IMR-90 (cell line): ENCODE results near the gene SPTBN5. TPM values are rescaled to one million over a fixed set of nuclear protein-coding genes. Genes with fewer than 3 reads are reported as not detected.

Source experiments
- ATAC-seq: fragments of 200-7000 bp; cut with Tn5 transposase; 2 replicates; pipeline ENCODE4 v1.9.1; 2020; ENCODE audit warnings: low read depth, mild to moderate bottlenecking, moderate library complexity
- BruUV-seq: library from RNA; stranded (reverse); fragments of 400-500 nt; replicated peaks from 2 replicates; lab custom pipeline; 2021; lab: Mats Ljungman, UMichigan
- CTCF ChIA-PET: fragments of 300-600 bp; formaldehyde crosslinking; extraction: SDS; loops from one replicate; lab custom pipeline; 2021; ENCODE audit warnings: antibody characterized with exemption; lab: Yijun Ruan, JAX
- POLR2A ChIA-PET: fragments of 300-600 bp; sonication (Branson Sonifier 250); formaldehyde crosslinking; loops from one replicate; lab custom pipeline; 2022; ENCODE audit warnings: antibody characterized with exemption; ENCODE audit not compliant: unreplicated experiment; lab: Charles Lee
- DNase-seq: peaks from one replicate; pipeline ENCODE4 v3.0.0; 2013
- H2AFZ ChIP-seq: replicated peaks from 2 replicates; pipeline ENCODE3; 2013; ENCODE audit warnings: low read length, mild to moderate bottlenecking; ENCODE audit not compliant: poor library complexity
- H2AK5ac ChIP-seq: 2 replicates; pipeline ENCODE4 v1.6.1; 2013; ENCODE audit warnings: low read depth, low read length, inconsistent platforms
- H2AK9ac ChIP-seq: replicated peaks from 2 replicates; pipeline ENCODE3; 2013; ENCODE audit warnings: mild to moderate bottlenecking, low read depth, low read length, moderate library complexity; ENCODE audit not compliant: poor library complexity
- H2BK120ac ChIP-seq: 2 replicates; pipeline ENCODE4 v1.6.1; 2013; ENCODE audit warnings: low read depth, low read length, inconsistent platforms
- H2BK15ac ChIP-seq: 3 replicates; pipeline ENCODE4 v1.6.1; 2013; ENCODE audit warnings: low read depth, low read length, inconsistent platforms
- H2BK20ac ChIP-seq: 2 replicates; pipeline ENCODE4 v1.6.1; 2013; ENCODE audit warnings: low read depth, mild to moderate bottlenecking, inconsistent platforms, low read length, moderate library complexity
- H2BK5ac ChIP-seq: 2 replicates; pipeline ENCODE4 v1.6.1; 2013; ENCODE audit warnings: mild to moderate bottlenecking, low read depth, low read length, inconsistent platforms; ENCODE audit not compliant: poor library complexity, severe bottlenecking
- H3K14ac ChIP-seq: replicated peaks from 2 replicates; pipeline ENCODE4 v1.6.1; 2013; ENCODE audit warnings: low read depth, low read length, inconsistent platforms
- H3K18ac ChIP-seq: 2 replicates; pipeline ENCODE4 v1.6.1; 2013; ENCODE audit warnings: low read depth, low read length, control low read depth
- H3K23ac ChIP-seq: 2 replicates; pipeline ENCODE4 v1.6.1; 2013; ENCODE audit warnings: low read depth, low read length, inconsistent platforms
- H3K27ac ChIP-seq: 2 replicates; pipeline ENCODE4 v1.5.1; 2013; ENCODE audit warnings: mild to moderate bottlenecking, control low read depth, low read length; ENCODE audit not compliant: insufficient read depth
- H3K27me3 ChIP-seq: 2 replicates; pipeline ENCODE4 v1.6.1; 2013; ENCODE audit warnings: low read length; ENCODE audit not compliant: control insufficient read depth, insufficient read depth
- H3K36me3 ChIP-seq: 2 replicates; pipeline ENCODE4 v1.6.1; 2013; ENCODE audit warnings: low read length, mixed read lengths; ENCODE audit not compliant: control insufficient read depth, insufficient read depth
- H3K4ac ChIP-seq: 2 replicates; pipeline ENCODE4 v1.6.1; 2013; ENCODE audit warnings: low read depth, low read length, inconsistent platforms
- H3K4me1 ChIP-seq: 2 replicates; pipeline ENCODE4 v1.6.1; 2013; ENCODE audit warnings: low read length, mixed read lengths; ENCODE audit not compliant: control insufficient read depth, insufficient read depth
- H3K4me2 ChIP-seq: 2 replicates; pipeline ENCODE4 v1.6.1; 2013; ENCODE audit warnings: low read depth, mild to moderate bottlenecking, control low read depth, low read length, moderate library complexity
- H3K4me3 ChIP-seq: 2 replicates; pipeline ENCODE4 v1.5.1; 2013; ENCODE audit warnings: low read depth, mild to moderate bottlenecking, control low read depth, low read length, moderate library complexity; ENCODE audit not compliant: insufficient read depth
- H3K56ac ChIP-seq: 2 replicates; pipeline ENCODE4 v1.6.1; 2013; ENCODE audit warnings: low read length, inconsistent platforms; ENCODE audit not compliant: insufficient read depth; ENCODE audit errors: extremely low read depth
- H3K79me1 ChIP-seq, 2 experiments: 2 replicates each; pipeline ENCODE4 v1.6.1; 2013; ENCODE audit warnings: low read length in 2 of 2, inconsistent platforms in 1 of 2, low read depth in 1 of 2
- H3K9ac ChIP-seq: 2 replicates; pipeline ENCODE4 v1.6.1; 2013; ENCODE audit warnings: low read depth, low read length, control low read depth
- H3K9me1 ChIP-seq: 2 replicates; pipeline ENCODE4 v1.6.1; 2013; ENCODE audit warnings: low read length, inconsistent platforms; ENCODE audit not compliant: insufficient read depth
- H3K9me3 ChIP-seq: 2 replicates; pipeline ENCODE4 v1.6.1; 2013; ENCODE audit warnings: low read length; ENCODE audit not compliant: control insufficient read depth, insufficient read depth
- H4K20me1 ChIP-seq: 2 replicates; pipeline ENCODE4 v1.6.1; 2013; ENCODE audit warnings: low read length, inconsistent platforms; ENCODE audit not compliant: insufficient read depth
- H4K5ac ChIP-seq: 2 replicates; pipeline ENCODE4 v1.6.1; 2013; ENCODE audit warnings: mild to moderate bottlenecking, low read depth, low read length, control low read depth
- H4K8ac ChIP-seq, 2 experiments: 2 replicates each; pipeline ENCODE4 v1.6.1; 2013; ENCODE audit warnings: low read depth in 2 of 2, low read length in 2 of 2, control low read depth in 1 of 2, inconsistent platforms in 1 of 2
- H4K91ac ChIP-seq: 2 replicates; pipeline ENCODE4 v1.6.1; 2013; ENCODE audit warnings: low read depth, low read length, inconsistent platforms; ENCODE audit not compliant: insufficient read depth
- MAZ ChIP-seq: IDR thresholded peaks from 2 replicates; pipeline ENCODE4 v1.6.1; 2012; ENCODE audit warnings: low read depth, mild to moderate bottlenecking, low read length, improper control_type of control experiment, moderate library complexity, borderline replicate concordance
- MXI1 ChIP-seq: IDR thresholded peaks from 2 replicates; pipeline ENCODE4 v1.6.1; 2012; ENCODE audit warnings: low read depth, mild to moderate bottlenecking, low read length, moderate library complexity, borderline replicate concordance
- RFX5 ChIP-seq: IDR thresholded peaks from 2 replicates; pipeline ENCODE4 v1.8.0; 2012; ENCODE audit warnings: low read depth, mild to moderate bottlenecking, low read length, moderate library complexity
- WGBS, 2 experiments: methylation state at CpG; one replicate each; pipeline versions ENCODE4 v1.1.5 to v1.1.7; 2013; ENCODE audit warnings: missing lambda C conversion rate in 2 of 2; ENCODE audit not compliant: insufficient read length in 1 of 2; ENCODE audit errors: extremely low coverage in 2 of 2; 5-methylcytosine and 5-hydroxymethylcytosine counted together
- dilution Hi-C: fragments of 300-500 bp; cut with HindIII; formaldehyde crosslinking; loops from one replicate; pipeline ENCODE4 v1.14.3; 2018; ENCODE audit warnings: low sequenced_read_pairs; ENCODE audit not compliant: unreplicated experiment
- in situ Hi-C: fragments of 300-500 bp; cut with MboI; formaldehyde crosslinking; loops from 3 replicates; pipeline ENCODE4 v1.14.3; 2019; ENCODE audit warnings: low sequenced_read_pairs, inconsistent platforms, mixed read lengths
- intact Hi-C: fragments of 100-400 bp; cut with micrococcal nuclease; formaldehyde crosslinking; loops from 2 replicates; pipeline ENCODE4 v1.10.0; 2022
- polyA plus RNA-seq, 3 experiments: library from polyadenylated mRNA; depleted of rRNA; stranded (reverse); fragments of >200 nt; gene quantifications; 2 replicates each; pipeline ENCODE4 v1.2.3, GENCODE V29; 2012; ENCODE audit warnings: low replicate concordance in 1 of 3
- total RNA-seq: library from RNA; depleted of rRNA; stranded (reverse); fragments of >200 nt; gene quantifications from 2 replicates; pipeline ENCODE4 v1.2.3, GENCODE V29; 2012

The SPTBN5 gene
- total and polyA plus RNA-seq, 2 of the 4 experiments (the other 2 are of a cell fraction), result under 0.01 to 0.38 TPM

- in situ Hi-C loops, result no loop called here
- no peak overlapping the region for H3K4me3 ChIP-seq
- H3K4me1 ChIP-seq, result no peaks in the 10 kb centered on the region
- H3K4ac ChIP-seq, result no peak overlapping the region
- H2BK120ac ChIP-seq, result no peak overlapping the region
- H4K5ac ChIP-seq, result no peak overlapping the region
- H2AK9ac ChIP-seq, result no peak overlapping the region
- H3K9ac ChIP-seq, result no peak overlapping the region
- no peak overlapping the region for H3K27ac ChIP-seq
- BruUV-seq, result no TSS peak
- H3K56ac ChIP-seq, result no peak overlapping the region
- H3K79me1 ChIP-seq, result peaks cover 0 to 18% of the 10 kb centered on the region in 2 experiments
- DNase-seq, result no peak
- peaks cover 16% of the 10 kb centered on the region; the same call in 1 of the 2 replicates for H4K20me1 ChIP-seq
- dilution Hi-C loops, result no loop called here
- no peak for TF ChIP-seq RFX5
- TF ChIP-seq MXI1, result no peak
- no peak for TF ChIP-seq MAZ
- H2BK15ac ChIP-seq, result no peak overlapping the region
- ATAC-seq, result no peak
- CTCF ChIA-PET, result no interaction called here
- no peak overlapping the region for H3K14ac ChIP-seq
- no peak overlapping the region for H2AFZ ChIP-seq
- H3K9me1 ChIP-seq, result no peaks in the 10 kb centered on the region
- H2BK20ac ChIP-seq, result no peak overlapping the region
- intact Hi-C loops, result no loop called here
- no peak overlapping the region for H2BK5ac ChIP-seq
- no peak overlapping the region for H4K8ac ChIP-seq
- no peak overlapping the region for H3K23ac ChIP-seq
- H2AK5ac ChIP-seq, result no peak overlapping the region
- H3K27me3 ChIP-seq, result no peaks in the 10 kb centered on the region
- no peak overlapping the region for H4K91ac ChIP-seq
- no peak overlapping the region for H3K4me2 ChIP-seq
- peaks cover 12% of the 10 kb centered on the region for H3K36me3 ChIP-seq
- no peak overlapping the region for H3K18ac ChIP-seq
- POLR2A ChIA-PET, result no interaction called here
- WGBS, 2 experiments, result no CpG with 5 or more reads among the region's 5 CpGs
- no peaks in the 10 kb centered on the region for H3K9me3 ChIP-seq
Measured at GRCh38 chr15:41901431-41901830, 7.6 kb upstream of the SPTBN5 start.
